Panc1 (cell line): ENCODE results near the gene TECR. TPM values are rescaled to one million over a fixed set of nuclear protein-coding genes. Genes with fewer than 3 reads are reported as not detected.
A peak's percentile ranks its signal among the peaks of the same experiment; 100 is the strongest.

Source experiments
- ATAC-seq: fragments of 200-7000 bp; cut with Tn5 transposase; 2 replicates; pipeline ENCODE4 v1.9.1; 2020; ENCODE audit warnings: mild to moderate bottlenecking, moderate library complexity
- Bru-seq: library from RNA; stranded (reverse); fragments of 400-500 nt; gene quantifications from one replicate; lab custom pipeline; 2021; lab: Mats Ljungman, UMichigan
- BruChase-seq, 2 experiments: library from RNA; stranded (reverse); fragments of 400-500 nt; gene quantifications; one replicate each; lab custom pipeline; 2021; lab: Mats Ljungman, UMichigan
- BruUV-seq: library from RNA; stranded (reverse); fragments of 400-500 nt; replicated peaks from 2 replicates; lab custom pipeline; 2021; lab: Mats Ljungman, UMichigan
- CTCF ChIA-PET: fragments of 300-600 bp; sonication (Branson Sonifier 250); formaldehyde crosslinking; loops from one replicate; lab custom pipeline; 2022; ENCODE audit warnings: antibody characterized with exemption; lab: Charles Lee
- POLR2A ChIA-PET: fragments of 300-600 bp; sonication (Branson Sonifier 250); formaldehyde crosslinking; loops from one replicate; lab custom pipeline; 2022; ENCODE audit warnings: antibody characterized with exemption; lab: Charles Lee
- DNase-seq: peaks from one replicate; pipeline ENCODE4 v3.0.0-alpha.2; 2010; ENCODE audit warnings: low read depth, low spot score
- H3K27ac ChIP-seq: 2 replicates; pipeline ENCODE4 v1.5.1; 2011; ENCODE audit warnings: mild to moderate bottlenecking, low read length, inconsistent platforms
- H3K27me3 ChIP-seq: fragments of 200-500 bp; sonication (Bioruptor generic); 2 replicates; pipeline ENCODE4 v1.6.0; 2014; ENCODE audit warnings: low read length, inconsistent platforms; ENCODE audit not compliant: control insufficient read depth, insufficient read depth
- H3K36me3 ChIP-seq: fragments of 200-500 bp; sonication (Bioruptor generic); 2 replicates; pipeline ENCODE4 v1.5.1; 2014; ENCODE audit warnings: inconsistent platforms, mild to moderate bottlenecking, low read length, moderate library complexity; ENCODE audit not compliant: control insufficient read depth, insufficient read depth
- H3K4me1 ChIP-seq: 2 replicates; pipeline ENCODE4 v1.5.1; 2011; ENCODE audit warnings: inconsistent platforms, mild to moderate bottlenecking, low read length, moderate library complexity; ENCODE audit not compliant: control insufficient read depth, insufficient read depth
- H3K4me3 ChIP-seq, 2 experiments: 2 replicates each; pipeline ENCODE4 v1.5.1; 2011 to 2012; ENCODE audit warnings: low read depth in 2 of 2, low read length in 2 of 2, mild to moderate bottlenecking in 2 of 2, inconsistent platforms in 1 of 2, moderate library complexity in 1 of 2
- H3K9me3 ChIP-seq: fragments of 200-500 bp; sonication (Bioruptor generic); 2 replicates; pipeline ENCODE4 v1.5.1; 2014; ENCODE audit warnings: low read depth, mild to moderate bottlenecking, inconsistent platforms, low read length, moderate library complexity; ENCODE audit not compliant: control insufficient read depth, insufficient read depth
- CTCF ChIP-seq: fragments of 450-650 bp; IDR thresholded peaks from 2 replicates; pipeline ENCODE4 v1.5.1; 2017; ENCODE audit warnings: mild to moderate bottlenecking
- POLR2AphosphoS5 ChIP-seq: IDR thresholded peaks from 2 replicates; pipeline ENCODE4 v1.6.1; 2012; ENCODE audit warnings: mild to moderate bottlenecking, low read depth, low read length, moderate library complexity
- REST ChIP-seq, 2 experiments: IDR thresholded peaks; 2 replicates each; pipeline ENCODE4 v1.6.1; 2011 to 2012; ENCODE audit warnings: low read depth in 2 of 2, control low read depth in 1 of 2, low read length in 1 of 2, mild to moderate bottlenecking in 1 of 2, moderate library complexity in 1 of 2; ENCODE audit not compliant: insufficient read depth in 1 of 2
- SIN3A ChIP-seq: IDR thresholded peaks from 2 replicates; pipeline ENCODE4 v1.6.1; 2012; ENCODE audit warnings: low read depth, mild to moderate bottlenecking, low read length, moderate library complexity, borderline replicate concordance; ENCODE audit not compliant: insufficient read depth
- TCF7L2 ChIP-seq: IDR thresholded peaks from 2 replicates; pipeline ENCODE4 v1.6.1; 2011; ENCODE audit warnings: mild to moderate bottlenecking, low read depth, low read length, inconsistent platforms
- in situ Hi-C: cut with HindIII; loops from 2 replicates; pipeline ENCODE4 v1.10.0; 2016; ENCODE audit warnings: low sequenced_read_pairs, low pct_unique_long_range_greater_than_20kb
- intact Hi-C: fragments of 100-400 bp; cut with micrococcal nuclease; formaldehyde crosslinking; loops from one replicate; pipeline ENCODE4 v1.10.0; 2022; ENCODE audit not compliant: unreplicated experiment
- long read RNA-seq: library from polyadenylated mRNA; unstranded; transcript quantifications from one replicate; pipeline ENCODE4 v2.0.0, GENCODE V29; 2021; ENCODE audit not compliant: unreplicated experiment
- polyA plus RNA-seq: library from polyadenylated mRNA; unstranded; fragments of >200 nt; gene quantifications from one replicate; pipeline ENCODE4 v1.2.1, GENCODE V29; 2012; ENCODE audit warnings: missing spikeins; ENCODE audit not compliant: insufficient read length
- total RNA-seq: library from RNA; stranded (reverse); gene quantifications from one replicate; pipeline ENCODE4 v1.2.1, GENCODE V29; 2021; ENCODE audit not compliant: unreplicated experiment

Gene TECR
- 233 TPM for total RNA-seq
- polyA plus RNA-seq, result 250 TPM
- Bru-seq, nascent RNA, result percentile 65 among the genes with signal in this experiment
- BruChase-seq, experiment 1, labeled RNA remaining after a 2-hour chase, result percentile 72 among the genes with signal in this experiment
- percentile 80 among the genes with signal in this experiment for BruChase-seq, experiment 2, labeled RNA remaining after a 6-hour chase
- long read RNA-seq, transcript TECR-226 (13 exons, 1,170 nt), result minor isoform, 11 of 290 reads
- long read RNA-seq, transcript TECR-201 (13 exons, 1,171 nt), result major isoform, 102 of 290 reads
- long read RNA-seq, partial matches to known transcripts, result 138 of 290 reads
- long read RNA-seq, other reads (novel, unspliced or antisense), result 32 of 290 reads

GRCh38 chr19:14529254-14530004, at the start of gene TECR:
Gene TECR (plus strand): TSS chr19:14529594. CDS start chr19:14529697, 103 bp downstream.
- Histone ChIP-seq H3K9me3 (no peaks in the 10 kb centered on the region), H3K4me3 (peak within 1 kb of the TSS; percentile 65 to 89), H3K36me3 (peaks cover 5% of the 10 kb centered on the region; the same call in 1 of the 2 replicates), H3K4me1 (peaks cover 24% of the 10 kb centered on the region), H3K27me3 (no peaks in the 10 kb centered on the region), H3K27ac (peak within 1 kb of the TSS; percentile 83)
- TF ChIP-seq POLR2AphosphoS5, result peak; percentile 94
- TF ChIP-seq TCF7L2, result 0 out of 2 replicates have a peak, but pooled peaks have one; percentile 11
- no peak for TF ChIP-seq REST (IDR thresholded peaks at IDR 0.05; ENCODE audit: insufficient read depth in 1 of 2, low read depth in 2 of 2, low read length in 1 of 2)
- TF ChIP-seq CTCF, result no peak
- TF ChIP-seq SIN3A, result peak; percentile 35; the same call in 1 of the 2 replicates
- peak; percentile 96 for DNase-seq
- POLR2A ChIA-PET, result interaction anchor here (0.6 kb wide), 1 partner anchor 1742 kb away, joined by 3 read pairs; no protein-coding TSS in a partner anchor
- ATAC-seq, result peak; percentile 97
- in situ Hi-C loops (no loop called here), intact Hi-C loops (no loop called here)
- BruUV-seq, result no TSS peak
- CTCF ChIA-PET, result no interaction called here

GRCh38 chr19:14479975-14480699, 49.3 kb upstream of the TECR start:
- POLR2A ChIA-PET, result no interaction called here
- ATAC-seq, result peak; percentile 63
- CTCF ChIA-PET, result interaction anchor here (0.5 to 1.1 kb wide), 5 partner anchors 80 to 400 kb away, joined by 3 to 9 read pairs (median 4); no protein-coding TSS in a partner anchor
- Histone ChIP-seq H3K27ac (no peak overlapping the region), H3K9me3 (no peaks in the 10 kb centered on the region), H3K4me3 (no peak overlapping the region), H3K36me3 (no peaks in the 10 kb centered on the region; the same call in 1 of the 2 replicates), H3K4me1 (peaks cover 24% of the 10 kb centered on the region), H3K27me3 (no peaks in the 10 kb centered on the region)
- in situ Hi-C loops, result no loop called here
- intact Hi-C loops, result no loop called here
- TF ChIP-seq SIN3A, result no peak
- peak; percentile 94 for TF ChIP-seq CTCF
- no TSS peak for BruUV-seq
- no peak for DNase-seq
